SJSA1 (cell line): ENCODE measurements around the gene TPCN2. TPM values are rescaled to one million over a fixed set of nuclear protein-coding genes. Genes with fewer than 3 reads are reported as not detected.
A peak's percentile ranks its signal among the peaks of the same experiment; 100 is the strongest.
"Not testable (repeated sequence)": the region's sequence is repeated elsewhere in the genome, so short reads cannot be mapped to it uniquely, and the experiment has no call there.

Source experiments
- DNase-seq, 2 experiments: peaks; one replicate each; pipeline ENCODE4 v3.0.0-alpha.2; 2015 to 2020; ENCODE audit warnings: low spot score in 2 of 2, low read depth in 1 of 2
- H3K27ac ChIP-seq: fragments of 250-450 bp; sonication (Bioruptor Pico); 2 replicates; pipeline ENCODE4 v1.5.1; 2020; ENCODE audit warnings: mild to moderate bottlenecking, moderate library complexity
- H3K27me3 ChIP-seq: fragments of 250-450 bp; sonication (Bioruptor Pico); replicated peaks from 2 replicates; pipeline ENCODE4 v1.5.1; 2020; ENCODE audit warnings: mild to moderate bottlenecking, moderate library complexity
- H3K36me3 ChIP-seq: fragments of 250-450 bp; sonication (Bioruptor Pico); 2 replicates; pipeline ENCODE4 v1.5.1; 2020; ENCODE audit warnings: mild to moderate bottlenecking
- H3K4me1 ChIP-seq: fragments of 250-450 bp; sonication (Bioruptor Pico); replicated peaks from 2 replicates; pipeline ENCODE4 v1.6.1; 2021; ENCODE audit warnings: mild to moderate bottlenecking
- H3K4me3 ChIP-seq: fragments of 250-450 bp; sonication (Bioruptor Pico); 2 replicates; pipeline ENCODE4 v1.5.1; 2020; ENCODE audit warnings: mild to moderate bottlenecking
- H3K9me3 ChIP-seq: fragments of 250-450 bp; sonication (Bioruptor Pico); replicated peaks from 2 replicates; pipeline ENCODE4 v1.5.1; 2020; ENCODE audit warnings: mild to moderate bottlenecking
- total RNA-seq: library from RNA; depleted of rRNA; stranded (reverse); fragments of >200 nt; shearing (Covaris generic); gene quantifications from 2 replicates; pipeline ENCODE4 v1.2.3, GENCODE V29; 2014

Gene TPCN2
- total RNA-seq, 1 experiment from 2014 or later = 24.1 TPM

GRCh38 chr11:69075421-69076128 lies 26.8 kb downstream of the TPCN2 start:
- peak; percentile 100 for DNase-seq
- H3K27me3 ChIP-seq = no peaks in the 10 kb centered on the region
- peak overlapping the region; percentile 87 for H3K27ac ChIP-seq
- H3K9me3 ChIP-seq = no peaks in the 10 kb centered on the region
- H3K36me3 ChIP-seq = peaks cover 50% of the 10 kb centered on the region
- no peak overlapping the region for H3K4me3 ChIP-seq
- H3K4me1 ChIP-seq = peaks cover 38% of the 10 kb centered on the region

DNA sequence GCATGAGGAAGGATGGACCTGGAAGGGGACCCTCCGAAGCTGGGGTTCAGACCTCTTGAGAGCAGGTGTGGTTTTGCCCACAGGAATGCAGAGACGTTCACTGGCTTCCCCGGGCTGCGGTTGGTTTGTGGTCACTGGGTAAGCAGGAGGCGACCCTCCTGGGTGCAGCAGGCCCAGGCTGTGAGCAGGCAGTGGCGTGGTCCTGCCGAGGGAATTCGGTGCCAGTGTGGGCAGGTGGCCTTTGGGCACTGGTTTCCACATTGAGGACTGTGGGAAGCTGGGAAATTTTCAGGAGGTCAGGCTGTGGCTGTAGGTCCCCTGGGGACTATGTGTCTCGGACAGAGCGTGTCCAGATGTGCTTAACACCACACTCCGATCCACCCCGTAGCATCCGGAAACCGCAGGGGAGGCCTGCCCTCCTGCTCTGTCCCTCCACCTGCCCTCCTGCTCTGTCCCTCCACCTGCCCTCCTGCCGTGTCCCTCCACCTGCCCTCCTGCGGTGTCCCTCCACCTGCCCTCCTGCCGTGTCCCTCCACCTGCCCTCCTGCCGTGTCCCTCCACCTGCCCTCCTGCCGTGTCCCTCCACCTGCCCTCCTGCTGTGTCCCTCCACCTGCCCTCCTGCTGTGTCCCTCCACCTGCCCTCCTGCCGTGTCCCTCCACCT lies 27.5 kb downstream of the TPCN2 start:
- Histone ChIP-seq H3K9me3 (no peaks in the 10 kb centered on the region), H3K36me3 (peaks cover 55% of the 10 kb centered on the region), H3K4me3 (no peak overlapping the region), H3K27me3 (no peaks in the 10 kb centered on the region), H3K4me1 (peaks cover 43% of the 10 kb centered on the region), H3K27ac (peak overlapping the region; percentile 87)
- peak; percentile 92 to 95 for DNase-seq

DNA sequence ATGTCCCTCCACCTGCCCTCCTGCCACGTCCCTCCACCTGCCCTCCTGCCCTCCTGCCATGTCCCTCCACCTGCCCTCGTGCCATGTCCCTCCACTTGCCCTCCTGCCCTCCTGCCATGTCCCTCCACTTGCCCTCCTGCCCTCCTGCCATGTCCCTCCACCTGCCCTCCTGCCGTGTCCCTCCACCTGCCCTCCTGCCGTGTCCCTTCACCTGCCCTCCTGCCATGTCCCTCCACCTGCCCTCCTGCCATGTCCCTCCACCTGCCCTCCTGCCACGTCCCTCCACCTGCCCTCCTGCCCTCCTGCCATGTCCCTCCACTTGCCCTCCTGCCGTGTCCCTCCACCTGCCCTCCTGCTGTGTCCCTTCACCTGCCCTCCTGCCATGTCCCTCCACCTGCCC lies 28.2 kb downstream of the TPCN2 start:
- H3K36me3 ChIP-seq = peaks cover 55% of the 10 kb centered on the region
- not testable (repeated sequence) for H3K9me3 ChIP-seq, H3K4me3 ChIP-seq, DNase-seq, H3K27me3 ChIP-seq, H3K27ac ChIP-seq
- peaks cover 43% of the 10 kb centered on the region for H3K4me1 ChIP-seq

GRCh38 chr11:69078508-69078907 lies 29.8 kb downstream of the TPCN2 start:
- H3K36me3 ChIP-seq = peaks cover 48% of the 10 kb centered on the region
- H3K4me1 ChIP-seq = peaks cover 43% of the 10 kb centered on the region
- no peak for DNase-seq
- no peak overlapping the region for H3K4me3 ChIP-seq
- H3K9me3 ChIP-seq = no peaks in the 10 kb centered on the region
- H3K27me3 ChIP-seq = no peaks in the 10 kb centered on the region
- no peak overlapping the region for H3K27ac ChIP-seq

DNA sequence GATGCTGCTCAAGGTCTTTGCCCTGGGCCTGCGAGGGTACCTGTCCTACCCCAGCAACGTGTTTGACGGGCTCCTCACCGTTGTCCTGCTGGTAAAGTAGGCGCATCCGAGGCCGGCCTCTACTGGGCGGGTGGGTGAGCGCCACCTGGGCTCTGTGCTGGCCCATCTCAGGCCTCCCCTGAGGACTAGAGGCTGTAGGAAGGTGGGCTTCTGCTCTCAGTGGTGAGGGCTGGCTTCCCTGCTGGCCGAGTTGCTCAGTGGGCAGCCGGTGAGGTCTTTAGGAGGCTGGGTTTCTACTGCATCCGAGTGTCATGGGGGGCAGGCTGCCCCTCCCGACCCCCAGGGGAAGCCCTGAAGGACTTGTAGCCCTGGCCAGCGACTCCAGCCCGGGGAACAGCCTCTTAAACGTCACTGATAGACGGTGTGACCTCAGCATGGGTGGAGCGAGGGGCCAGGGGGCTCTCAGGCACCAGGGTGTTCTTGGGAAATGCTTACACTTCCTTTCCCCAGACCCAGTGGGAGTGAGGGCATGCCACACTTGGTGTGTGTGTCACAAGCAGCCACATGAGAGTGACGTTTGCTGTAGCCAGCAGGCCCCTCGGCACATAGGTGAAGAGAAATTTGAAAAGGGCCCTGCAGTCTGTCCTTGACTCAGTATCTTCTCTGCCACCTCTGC lies 30.3 kb downstream of the TPCN2 start:
- H3K27ac ChIP-seq = no peak overlapping the region
- H3K36me3 ChIP-seq = peaks cover 44% of the 10 kb centered on the region
- H3K4me3 ChIP-seq = no peak overlapping the region
- no peak for DNase-seq
- no peaks in the 10 kb centered on the region for H3K27me3 ChIP-seq
- H3K4me1 ChIP-seq = peaks cover 39% of the 10 kb centered on the region
- no peaks in the 10 kb centered on the region for H3K9me3 ChIP-seq

DNA sequence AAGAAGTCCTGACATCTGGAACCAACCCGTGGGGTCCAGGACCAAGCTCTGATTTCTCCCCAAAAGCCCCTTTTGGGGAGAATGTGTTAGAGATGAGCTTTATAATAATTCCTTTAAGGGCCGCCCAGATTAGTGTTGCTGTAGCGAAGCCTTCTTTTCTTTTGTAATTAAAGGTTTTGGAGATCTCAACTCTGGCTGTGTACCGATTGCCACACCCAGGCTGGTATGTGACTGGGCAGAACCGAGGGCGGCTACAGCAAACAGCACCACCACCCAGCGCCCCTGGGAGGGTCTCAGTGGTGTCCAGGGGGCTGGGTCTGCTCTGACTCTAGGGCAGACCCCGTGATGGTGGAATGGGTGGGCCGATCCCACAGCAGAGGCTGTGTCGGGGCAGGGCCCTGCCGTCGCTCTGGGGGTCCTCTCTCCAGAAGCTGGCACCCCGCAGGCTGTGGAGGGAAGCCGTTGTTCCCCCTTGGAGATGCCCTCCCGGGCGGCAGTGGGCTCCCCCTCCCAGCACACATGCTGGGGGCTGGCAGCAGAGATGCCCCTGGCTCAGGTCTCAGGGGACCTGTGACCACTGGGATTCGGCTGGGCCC lies 31.0 kb downstream of the TPCN2 start:
- Histone ChIP-seq H3K27ac (peak overlapping the region; percentile 66), H3K4me3 (no peak overlapping the region), H3K9me3 (no peaks in the 10 kb centered on the region), H3K36me3 (peaks cover 42% of the 10 kb centered on the region), H3K4me1 (peaks cover 32% of the 10 kb centered on the region), H3K27me3 (no peaks in the 10 kb centered on the region)
- no peak for DNase-seq

GRCh38 chr11:69080257-69080995 lies 31.7 kb downstream of the TPCN2 start:
- Histone ChIP-seq H3K4me1 (peaks cover 25% of the 10 kb centered on the region), H3K27ac (peak overlapping the region; percentile 66), H3K4me3 (no peak overlapping the region), H3K9me3 (no peaks in the 10 kb centered on the region), H3K27me3 (no peaks in the 10 kb centered on the region), H3K36me3 (peaks cover 43% of the 10 kb centered on the region)
- peak; percentile 86 to 95 for DNase-seq

DNA sequence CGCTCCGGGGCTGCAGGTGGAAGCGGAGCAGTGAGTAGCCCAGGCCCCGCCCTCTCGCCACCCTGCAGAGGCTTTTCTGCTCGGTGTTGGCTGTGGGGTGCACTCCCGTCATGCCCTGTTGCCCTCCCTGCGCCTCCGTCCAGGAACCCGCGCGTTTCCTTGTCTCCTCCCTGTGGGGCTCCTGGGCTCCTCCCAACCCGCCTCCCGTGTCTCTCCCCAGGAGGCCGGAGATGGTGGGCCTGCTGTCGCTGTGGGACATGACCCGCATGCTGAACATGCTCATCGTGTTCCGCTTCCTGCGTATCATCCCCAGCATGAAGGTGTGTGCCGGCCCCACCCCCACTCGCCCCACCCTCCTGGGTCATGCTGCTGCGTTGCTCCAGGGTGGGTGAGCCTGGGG lies 32.4 kb downstream of the TPCN2 start:
- DNase-seq = no peak
- Histone ChIP-seq H3K27me3 (no peaks in the 10 kb centered on the region), H3K36me3 (peaks cover 51% of the 10 kb centered on the region), H3K9me3 (no peaks in the 10 kb centered on the region), H3K4me1 (peaks cover 18% of the 10 kb centered on the region), H3K4me3 (no peak overlapping the region), H3K27ac (peak overlapping the region; percentile 66; the same call in 1 of the 2 replicates)

GRCh38 chr11:69083531-69084247 lies 35.0 kb downstream of the TPCN2 start:
- no peak for DNase-seq
- Histone ChIP-seq H3K9me3 (no peaks in the 10 kb centered on the region), H3K27ac (no peak overlapping the region), H3K4me3 (no peak overlapping the region), H3K36me3 (peaks cover 60% of the 10 kb centered on the region), H3K27me3 (no peaks in the 10 kb centered on the region), H3K4me1 (peaks cover 22% of the 10 kb centered on the region)

DNA sequence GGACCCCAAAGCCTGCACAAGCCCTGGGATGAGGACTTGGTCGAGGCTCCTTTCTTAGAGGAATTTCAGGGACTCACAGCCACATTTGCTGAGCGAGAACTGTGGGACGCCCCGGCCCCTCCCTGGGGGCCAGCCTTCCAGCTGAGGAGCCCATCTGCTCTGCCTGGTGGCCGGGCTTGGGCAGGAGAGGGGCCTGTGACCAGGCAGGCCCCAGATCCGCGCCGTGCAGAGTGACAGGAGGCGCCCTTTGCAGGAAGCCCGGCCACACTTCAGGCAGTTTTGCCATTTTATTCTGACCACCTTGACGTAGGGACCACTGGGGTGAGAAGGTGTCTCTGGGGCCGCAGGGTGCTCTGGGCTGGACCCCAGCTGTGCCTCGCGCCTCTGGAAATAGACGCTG lies 35.6 kb downstream of the TPCN2 start:
- H3K36me3 ChIP-seq = peaks cover 55% of the 10 kb centered on the region
- no peak for DNase-seq
- no peaks in the 10 kb centered on the region for H3K27me3 ChIP-seq
- H3K4me1 ChIP-seq = peaks cover 28% of the 10 kb centered on the region
- H3K4me3 ChIP-seq = no peak overlapping the region
- H3K9me3 ChIP-seq = no peaks in the 10 kb centered on the region
- H3K27ac ChIP-seq = no peak overlapping the region

DNA sequence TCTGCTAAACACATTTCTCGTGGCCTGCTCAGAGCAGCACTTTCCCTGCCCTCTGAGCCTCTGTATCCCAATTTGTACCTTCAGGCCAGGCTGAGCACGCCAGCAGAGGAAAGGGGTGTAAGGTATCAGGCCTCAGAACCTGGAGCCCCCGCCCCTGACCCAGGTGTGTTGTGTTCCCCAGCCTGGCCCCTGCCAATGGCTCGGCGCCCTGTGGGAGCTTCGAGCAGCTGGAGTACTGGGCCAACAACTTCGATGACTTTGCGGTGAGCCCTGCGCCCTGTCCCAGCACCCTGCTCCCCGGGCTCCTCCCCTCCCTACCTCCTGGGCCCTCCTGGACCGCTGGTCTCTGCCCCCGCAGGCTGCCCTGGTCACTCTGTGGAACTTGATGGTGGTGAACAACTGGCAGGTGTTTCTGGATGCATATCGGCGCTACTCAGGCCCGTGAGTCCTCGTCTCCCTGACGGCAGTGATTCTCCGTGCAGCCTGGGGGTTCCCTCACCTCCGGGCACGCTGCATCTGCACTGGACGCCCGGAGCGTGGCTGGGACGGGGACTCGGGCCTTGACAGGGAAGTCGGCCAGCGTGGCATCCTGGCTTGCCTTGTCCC lies 36.9 kb downstream of the TPCN2 start:
- no peak overlapping the region for H3K4me3 ChIP-seq
- no peaks in the 10 kb centered on the region for H3K9me3 ChIP-seq
- H3K4me1 ChIP-seq = peaks cover 21% of the 10 kb centered on the region
- H3K27me3 ChIP-seq = no peaks in the 10 kb centered on the region
- peaks cover 55% of the 10 kb centered on the region for H3K36me3 ChIP-seq
- DNase-seq = no peak
- no peak overlapping the region for H3K27ac ChIP-seq

DNA sequence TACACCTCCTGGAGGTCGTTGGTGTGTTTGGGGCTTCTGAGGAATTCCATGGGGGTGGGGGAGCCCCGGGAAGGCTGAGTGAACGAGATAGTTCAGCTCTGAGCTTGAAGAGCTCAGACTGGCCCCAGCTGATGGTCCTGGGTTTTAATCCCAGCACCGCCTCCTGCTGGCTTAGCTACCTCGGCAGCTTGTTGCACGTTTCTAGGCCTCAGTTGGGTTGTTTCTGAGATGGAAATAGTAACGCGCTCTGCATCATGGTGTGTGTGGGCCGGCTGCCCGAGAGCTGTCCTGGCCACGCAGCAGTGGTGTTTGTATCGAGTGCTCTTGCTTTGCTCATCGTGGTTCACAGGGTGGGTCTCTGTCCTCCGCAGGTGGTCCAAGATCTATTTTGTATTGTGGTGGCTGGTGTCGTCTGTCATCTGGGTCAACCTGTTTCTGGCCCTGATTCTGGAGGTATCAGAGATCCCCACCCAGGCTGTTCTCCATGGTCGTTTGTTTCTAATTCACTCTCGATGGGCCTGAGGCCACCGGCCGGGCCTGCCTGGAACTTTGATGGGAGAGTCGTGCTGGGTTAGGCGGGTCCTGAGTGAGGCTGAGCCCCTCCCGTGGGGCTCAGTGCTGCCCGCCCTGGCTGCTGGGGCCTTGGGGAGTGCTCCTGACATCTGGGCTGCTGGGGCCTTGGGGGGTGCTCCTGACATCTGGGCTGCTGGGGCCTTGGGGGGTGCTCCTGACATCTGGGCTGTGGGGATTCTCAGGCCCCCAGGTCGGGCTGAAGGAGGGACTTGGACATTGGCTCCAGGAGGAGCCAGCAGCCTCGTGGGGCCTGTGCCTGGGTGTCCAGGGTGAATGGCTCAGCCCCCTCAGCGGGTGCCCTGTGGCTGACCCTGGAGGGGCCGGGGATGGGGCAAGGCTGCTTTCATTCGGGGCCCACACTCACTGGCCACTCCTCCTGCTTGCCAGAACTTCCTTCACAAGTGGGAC lies 37.7 kb downstream of the TPCN2 start:
- peaks cover 51% of the 10 kb centered on the region for H3K36me3 ChIP-seq
- H3K27me3 ChIP-seq = no peaks in the 10 kb centered on the region
- no peak for DNase-seq
- H3K9me3 ChIP-seq = peaks cover 1% of the 10 kb centered on the region; the same call in 1 of the 2 replicates
- peaks cover 15% of the 10 kb centered on the region for H3K4me1 ChIP-seq
- H3K27ac ChIP-seq = no peak overlapping the region
- no peak overlapping the region for H3K4me3 ChIP-seq
